ENCODE data around the gene DYSF. TPM values are rescaled to one million over a fixed set of nuclear protein-coding genes. Genes with fewer than 3 reads are reported as not detected.

Gene DYSF
- total RNA-seq, 2 experiments from 2014 or later, result not detected

- no peaks in the 10 kb centered on the region; the same call in 1 of the 2 replicates for H4K20me1 ChIP-seq (ENCODE audit: insufficient read depth, low read length)
- DNase-seq (ENCODE audit: low spot score), result no peak
These were observed 63.0 kb downstream of the DYSF start for GRCh38 chr2:71516253-71516888.

GRCh38 chr2:71517851-71518250 lies 64.5 kb downstream of the DYSF start:
- Histone ChIP-seq H2AFZ (ENCODE audit: low read length) (no peak overlapping the region), H3K9me3 (ENCODE audit: low read length) (no peaks in the 10 kb centered on the region), H3K79me2 (ENCODE audit: insufficient read depth, low read depth, low read length) (no peaks in the 10 kb centered on the region), H4K20me1 (ENCODE audit: insufficient read depth, low read length) (no peaks in the 10 kb centered on the region; the same call in 1 of the 2 replicates), H3K9me2 (ENCODE audit: insufficient read depth, low read length) (no peaks in the 10 kb centered on the region), H3K4me2 (ENCODE audit: low read length) (no peak overlapping the region), H3K36me3 (ENCODE audit: insufficient read depth, low read length) (no peaks in the 10 kb centered on the region), H3K4me3 (ENCODE audit: low read depth, low read length, poor library complexity, severe bottlenecking) (no peak overlapping the region), H3K27ac (ENCODE audit: low read depth, low read length, poor library complexity, severe bottlenecking) (no peak overlapping the region), H3K4me1 (ENCODE audit: insufficient read depth, low read length, poor library complexity, severe bottlenecking) (no peaks in the 10 kb centered on the region)
- CTCF ChIA-PET (ENCODE audit: unreplicated experiment), result no interaction called here
- no peak for DNase-seq (ENCODE audit: low spot score)
- no TSS peak for BruUV-seq (replicated peaks)
- POLR2A ChIA-PET, result no interaction called here
- TF ChIP-seq EZH2phosphoT487 (IDR thresholded peaks at IDR 0.05; ENCODE audit: borderline replicate concordance, low read depth, low read length), result no peak
- TF ChIP-seq CTCF (conservative IDR thresholded peaks at IDR 0.05; ENCODE audit: low read length), result no peak
- intact Hi-C loops (cut with micrococcal nuclease; ENCODE audit: unreplicated experiment), result loop anchor here (10.0 kb wide), 1 partner anchor 53 kb away; no protein-coding TSS in a partner anchor

More at GRCh38 chr2:71516253-71516888, 63.0 kb downstream of the DYSF start:
- H3K36me3 ChIP-seq (ENCODE audit: insufficient read depth, low read length), result no peaks in the 10 kb centered on the region
- no peaks in the 10 kb centered on the region for H3K79me2 ChIP-seq (ENCODE audit: insufficient read depth, low read depth, low read length)
- ChIA-PET POLR2A (interaction anchor here (0.6 kb wide), 1 partner anchor 261 kb away, joined by 6 read pairs; no protein-coding TSS in a partner anchor), CTCF (ENCODE audit: unreplicated experiment) (interaction anchor here (0.6 kb wide), 1 partner anchor 10 kb away, joined by 4 read pairs; no protein-coding TSS in a partner anchor)
- H3K9me2 ChIP-seq (ENCODE audit: insufficient read depth, low read length), result no peaks in the 10 kb centered on the region
- H3K4me3 ChIP-seq (ENCODE audit: low read depth, low read length, poor library complexity, severe bottlenecking), result no peak overlapping the region
- H2AFZ ChIP-seq (ENCODE audit: low read length), result no peak overlapping the region
- H3K4me2 ChIP-seq (ENCODE audit: low read length), result no peak overlapping the region
- intact Hi-C loops (cut with micrococcal nuclease; ENCODE audit: unreplicated experiment), result loop anchor here (10.0 kb wide), 1 partner anchor 52 kb away; no protein-coding TSS in a partner anchor
- TF ChIP-seq CTCF (conservative IDR thresholded peaks at IDR 0.05; ENCODE audit: low read length), result no peak
- no peak for TF ChIP-seq EZH2phosphoT487 (IDR thresholded peaks at IDR 0.05; ENCODE audit: borderline replicate concordance, low read depth, low read length)
- BruUV-seq (replicated peaks), result no TSS peak
- no peaks in the 10 kb centered on the region for H3K9me3 ChIP-seq (ENCODE audit: low read length)
- H3K27ac ChIP-seq (ENCODE audit: low read depth, low read length, poor library complexity, severe bottlenecking), result no peak overlapping the region
- no peaks in the 10 kb centered on the region for H3K4me1 ChIP-seq (ENCODE audit: insufficient read depth, low read length, poor library complexity, severe bottlenecking)

GRCh38 chr2:71521436-71521950 lies 68.1 kb downstream of the DYSF start:
- TF ChIP-seq CTCF (conservative IDR thresholded peaks at IDR 0.05; ENCODE audit: low read length) (no peak), EZH2phosphoT487 (IDR thresholded peaks at IDR 0.05; ENCODE audit: borderline replicate concordance, low read depth, low read length) (no peak)
- CTCF ChIA-PET (ENCODE audit: unreplicated experiment), result no interaction called here
- POLR2A ChIA-PET, result no interaction called here
- no peaks in the 10 kb centered on the region for H4K20me1 ChIP-seq (ENCODE audit: insufficient read depth, low read length)
- no peak for DNase-seq (ENCODE audit: low spot score)
- H3K79me2 ChIP-seq (ENCODE audit: insufficient read depth, low read depth, low read length), result no peaks in the 10 kb centered on the region
- no TSS peak for BruUV-seq (replicated peaks)
- H3K27ac ChIP-seq (ENCODE audit: low read depth, low read length, poor library complexity, severe bottlenecking), result no peak overlapping the region
- H3K4me3 ChIP-seq (ENCODE audit: low read depth, low read length, poor library complexity, severe bottlenecking), result no peak overlapping the region
- no peak overlapping the region for H2AFZ ChIP-seq (ENCODE audit: low read length)
- H3K4me1 ChIP-seq (ENCODE audit: insufficient read depth, low read length, poor library complexity, severe bottlenecking), result no peaks in the 10 kb centered on the region
- no peaks in the 10 kb centered on the region for H3K9me3 ChIP-seq (ENCODE audit: low read length)
- intact Hi-C loops (cut with micrococcal nuclease; ENCODE audit: unreplicated experiment), result no loop called here
- H3K9me2 ChIP-seq (ENCODE audit: insufficient read depth, low read length), result no peaks in the 10 kb centered on the region
- H3K36me3 ChIP-seq (ENCODE audit: insufficient read depth, low read length), result no peaks in the 10 kb centered on the region
- no peak overlapping the region for H3K4me2 ChIP-seq (ENCODE audit: low read length)
